Smooth muscle cell of bladder (primary cell): ENCODE results near the gene METRN. TPM values are rescaled to one million over a fixed set of nuclear protein-coding genes. Genes with fewer than 3 reads are reported as not detected.

Experiments used
- total RNA-seq: library from RNA; depleted of rRNA; stranded (reverse); fragments of >200 nt; gene quantifications from 2 replicates; pipeline ENCODE4 v1.2.3, GENCODE V29; 2014

METRN gene
- 71.1 and 88.5 TPM in 2 replicates for total RNA-seq

DNA sequence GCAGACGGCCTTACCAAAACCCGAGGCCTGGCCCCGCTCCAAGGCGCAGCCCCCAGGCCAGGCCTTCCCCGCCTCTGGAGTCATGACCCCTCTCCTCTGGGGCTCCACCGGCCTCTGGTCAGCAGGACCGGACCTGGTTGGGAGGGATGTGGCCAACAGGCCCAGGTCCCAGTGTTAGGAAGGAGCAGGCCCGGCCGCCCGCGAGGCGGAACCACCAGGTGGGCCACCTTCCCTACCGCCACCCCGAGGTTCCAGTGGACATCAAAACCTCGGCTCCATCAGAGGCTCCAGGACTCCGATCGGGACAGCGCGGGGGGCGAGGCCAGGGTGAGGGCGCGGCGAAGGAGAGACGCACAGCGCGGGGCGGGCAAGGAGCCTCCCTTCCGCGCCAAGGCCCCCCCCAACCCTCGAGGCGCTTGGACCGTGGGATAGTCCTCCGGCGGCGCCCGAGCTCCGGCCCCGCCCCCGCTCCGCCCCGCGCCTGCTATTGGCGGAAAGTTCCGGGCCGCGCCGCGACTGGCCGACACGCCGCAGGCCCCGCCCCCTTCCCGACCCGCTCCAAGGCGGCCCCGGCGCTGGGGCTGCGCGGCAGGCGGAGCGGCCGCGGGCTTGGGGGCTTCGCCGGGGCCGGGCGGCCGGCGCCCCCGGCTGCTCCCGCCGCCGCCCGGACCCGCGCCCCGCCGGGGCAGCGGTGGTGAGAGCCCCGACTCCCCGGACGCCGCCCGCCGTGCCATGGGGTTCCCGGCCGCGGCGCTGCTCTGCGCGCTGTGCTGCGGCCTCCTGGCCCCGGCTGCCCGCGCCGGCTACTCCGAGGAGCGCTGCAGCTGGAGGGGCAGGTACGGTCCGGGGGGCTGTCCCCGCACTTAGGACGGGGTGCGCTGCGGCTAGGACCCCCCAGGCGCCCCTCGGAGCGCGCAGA, at the start of gene METRN:
METRN (plus strand) TSS at position 561 of the 919 bp plus-strand sequence; CDS start at position 733, 172 bp downstream.

DNA sequence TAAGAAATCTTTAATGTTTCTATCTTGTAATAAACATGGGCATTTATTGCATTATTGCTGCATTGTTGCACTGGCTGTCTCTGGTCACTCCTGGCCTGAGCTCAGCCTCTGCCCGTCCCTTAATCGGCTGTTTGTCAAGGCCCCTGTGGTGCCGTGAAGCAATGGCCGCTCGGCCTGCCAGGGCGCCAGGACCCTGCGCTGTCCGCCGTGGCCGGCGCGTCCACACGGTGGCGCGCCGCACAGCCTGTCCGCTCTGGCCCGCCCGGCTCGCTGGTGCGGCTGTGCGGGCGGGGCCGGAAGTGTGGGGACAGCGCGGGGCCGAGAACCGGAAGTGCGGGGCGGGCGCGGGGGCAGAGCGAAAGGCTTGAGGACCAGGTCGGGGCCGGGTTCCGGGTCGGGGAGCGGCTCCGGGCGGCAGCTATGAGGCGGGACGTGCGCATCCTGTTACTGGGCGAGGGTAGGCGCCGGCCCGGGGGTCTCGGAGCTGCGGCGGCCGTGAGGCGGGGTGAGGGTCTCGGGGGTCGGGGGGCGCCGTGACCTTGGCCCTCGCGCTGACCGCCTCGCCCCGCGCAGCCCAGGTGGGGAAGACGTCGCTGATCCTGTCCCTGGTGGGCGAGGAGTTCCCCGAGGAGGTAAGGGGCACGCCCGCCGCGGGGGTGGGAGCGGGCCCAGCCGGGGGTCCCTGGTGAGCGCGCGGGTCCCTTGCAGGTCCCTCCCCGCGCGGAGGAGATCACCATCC, 47.0 kb upstream of the METRN start, which contains the start of gene RHOT2:
RHOT2 (plus strand) TSS at position 353 of the 739 bp plus-strand sequence; CDS start at position 421, 68 bp downstream.

DNA sequence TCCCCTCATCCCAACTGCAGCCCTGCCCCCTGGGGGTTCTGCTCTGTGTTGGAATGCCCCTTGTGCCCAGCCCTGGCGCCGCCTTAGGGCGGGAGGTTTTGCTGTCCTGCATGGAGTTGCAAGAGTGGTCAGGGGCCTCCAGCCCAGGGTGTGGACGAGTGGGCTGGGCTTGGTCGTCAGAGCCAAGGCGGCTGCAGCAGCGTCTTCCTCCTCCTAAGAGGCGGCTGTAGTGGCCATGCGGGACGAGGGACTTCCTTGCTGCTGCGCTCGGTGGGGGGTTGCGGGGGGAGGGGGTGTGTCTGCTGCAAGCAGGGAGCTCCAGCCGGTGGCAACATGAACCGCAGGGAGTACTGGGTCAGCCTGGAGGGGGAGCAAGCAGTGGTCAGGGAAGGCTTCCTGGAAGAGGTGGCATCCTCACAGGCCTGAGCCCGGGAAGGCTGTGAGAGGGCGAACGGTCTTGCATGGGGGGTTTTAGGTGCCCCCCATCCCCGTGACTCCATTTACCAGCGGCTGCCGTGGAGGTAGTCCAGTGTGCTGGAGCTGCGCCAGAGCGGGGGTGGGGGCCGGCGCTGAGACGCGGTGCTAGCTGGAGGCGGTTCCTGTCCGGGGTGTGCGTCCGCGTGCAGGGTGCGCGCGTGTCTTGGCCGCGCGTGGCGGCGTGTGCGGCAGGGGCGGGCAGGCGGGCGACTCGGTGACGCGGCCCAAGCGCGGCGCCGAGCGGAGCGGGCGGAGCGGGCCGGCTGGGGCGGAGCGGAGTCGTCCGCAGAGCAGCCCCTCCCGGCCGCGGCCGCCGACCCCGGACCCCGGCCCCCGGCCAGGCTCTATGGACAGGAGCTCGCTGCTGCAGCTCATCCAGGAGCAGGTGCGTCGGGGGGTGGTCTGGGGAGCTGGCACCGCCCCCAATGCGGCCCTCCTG, 39.7 kb upstream of the METRN start, which contains the start of gene RHBDL1:
RHBDL1 (plus strand) TSS at position 704 of the 916 bp plus-strand sequence; CDS start at position 824, 120 bp downstream.

DNA sequence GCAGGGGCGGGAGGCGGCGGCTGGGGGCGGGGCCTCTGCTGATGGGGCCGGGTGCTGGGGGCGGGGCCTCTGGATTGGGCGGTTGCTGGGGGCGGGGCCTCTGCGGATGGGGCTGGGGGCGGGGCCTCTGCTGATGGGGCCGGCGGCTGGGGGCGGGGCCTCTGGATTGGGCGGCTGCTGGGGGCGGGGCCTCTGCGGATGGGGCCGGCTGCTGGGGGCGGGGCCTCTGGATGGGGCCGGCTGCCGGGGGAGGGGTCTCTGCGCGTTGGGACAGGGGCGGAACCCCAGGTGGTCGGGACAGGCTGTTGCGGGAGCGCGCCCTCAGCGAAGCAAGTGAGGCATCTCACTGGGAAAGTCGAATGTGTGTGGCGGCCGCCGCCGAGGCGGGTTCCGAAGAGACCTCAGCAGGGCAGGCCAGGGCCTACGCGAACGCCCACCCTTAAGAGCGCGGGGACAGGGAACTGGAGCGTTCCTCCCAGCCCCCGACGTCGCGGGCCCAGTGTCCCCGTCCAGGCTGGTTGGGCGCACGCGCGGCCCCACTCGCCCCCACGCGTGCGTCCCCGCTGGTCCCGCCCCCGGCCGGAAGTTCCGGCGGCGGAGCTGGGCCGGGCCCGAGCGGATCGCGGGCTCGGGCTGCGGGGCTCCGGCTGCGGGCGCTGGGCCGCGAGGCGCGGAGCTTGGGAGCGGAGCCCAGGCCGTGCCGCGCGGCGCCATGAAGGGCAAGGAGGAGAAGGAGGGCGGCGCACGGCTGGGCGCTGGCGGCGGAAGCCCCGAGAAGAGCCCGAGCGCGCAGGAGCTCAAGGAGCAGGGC, 34.9 kb upstream of the METRN start, which contains the start of gene STUB1:
STUB1 (plus strand) TSS at position 597 of the 811 bp plus-strand sequence; CDS start at position 713, 116 bp downstream.

DNA sequence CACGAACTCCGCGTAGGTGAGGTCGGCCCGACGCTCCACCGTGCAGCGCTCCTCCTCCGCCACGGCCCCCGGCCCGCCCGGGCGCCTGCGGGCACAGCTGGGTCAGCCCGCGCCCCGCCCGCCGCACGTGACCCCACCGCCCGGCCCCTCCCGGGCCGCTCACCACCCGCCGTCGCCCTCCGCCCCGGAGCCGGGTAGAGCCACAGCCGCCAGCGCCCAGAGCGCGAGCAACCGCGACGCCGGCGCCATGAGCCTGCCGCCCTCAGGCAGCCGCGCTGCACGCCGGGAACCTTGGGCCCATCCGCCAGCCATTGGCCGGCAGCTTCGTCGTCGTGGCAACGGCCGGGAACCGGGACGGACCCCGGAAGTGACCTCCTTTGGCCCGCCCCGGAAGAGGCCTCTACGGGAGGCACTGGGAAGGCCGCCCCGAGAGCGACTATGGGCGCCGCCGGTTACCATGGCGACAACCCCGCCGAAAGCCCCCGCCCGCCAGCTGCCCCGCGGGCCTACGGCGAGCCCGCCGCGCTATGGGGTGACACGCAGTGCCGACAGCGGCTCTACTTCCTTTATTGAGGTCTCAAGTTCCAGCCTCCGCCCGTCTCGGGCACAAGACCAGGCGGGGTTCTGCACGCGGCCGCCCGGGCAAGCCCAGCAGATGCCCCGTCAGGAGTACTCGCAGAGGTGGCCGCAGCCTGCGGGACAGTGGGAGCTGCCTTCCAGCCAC, 30.7 kb upstream of the METRN start, which contains the start of gene JMJD8:
JMJD8 (minus strand) TSS at position 264 of the 724 bp plus-strand sequence; CDS start at position 249, 15 bp downstream.

DNA sequence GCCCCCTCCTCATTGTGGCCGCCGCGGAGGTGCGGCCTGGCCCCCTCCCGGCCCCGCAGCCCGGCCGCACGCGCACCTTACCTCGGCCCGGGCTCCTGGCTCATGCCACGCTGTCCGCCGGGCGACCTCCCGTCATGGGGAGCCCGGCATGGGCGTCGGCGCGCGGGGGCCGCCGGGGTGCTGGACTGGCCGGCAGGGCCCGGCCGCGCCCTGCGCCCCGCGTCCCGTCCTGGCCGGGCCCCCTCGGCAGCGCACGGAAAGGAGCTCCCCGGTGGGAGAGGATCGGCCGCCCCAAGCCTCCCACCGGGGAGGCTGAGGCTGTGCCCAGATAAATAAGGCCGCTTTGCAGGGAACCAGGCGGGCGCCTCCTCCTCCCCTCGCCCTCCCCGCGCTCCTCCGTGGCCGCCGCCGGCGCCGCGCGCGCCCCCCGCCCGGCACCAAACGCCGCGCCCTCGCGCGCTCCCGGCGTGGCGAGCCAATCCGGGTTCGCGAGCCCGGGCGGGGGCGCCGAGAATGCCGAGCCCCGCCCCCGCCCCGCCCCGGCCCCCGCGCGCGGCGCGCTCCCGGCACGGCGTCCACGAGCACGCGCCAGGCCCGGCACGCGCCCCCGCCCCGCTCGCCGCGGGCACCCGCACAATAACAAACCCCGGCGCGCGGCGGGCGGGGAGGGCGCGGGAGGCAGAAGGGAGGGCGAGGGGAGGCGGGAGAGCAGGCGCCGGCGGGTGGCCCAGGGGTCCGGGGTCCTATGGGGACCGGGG, 9.3 kb upstream of the METRN start, which contains the start of gene FBXL16:
FBXL16 (minus strand) TSS at position 371 of the 758 bp plus-strand sequence. CDS start 8,396 bp downstream, outside the sequence.

DNA sequence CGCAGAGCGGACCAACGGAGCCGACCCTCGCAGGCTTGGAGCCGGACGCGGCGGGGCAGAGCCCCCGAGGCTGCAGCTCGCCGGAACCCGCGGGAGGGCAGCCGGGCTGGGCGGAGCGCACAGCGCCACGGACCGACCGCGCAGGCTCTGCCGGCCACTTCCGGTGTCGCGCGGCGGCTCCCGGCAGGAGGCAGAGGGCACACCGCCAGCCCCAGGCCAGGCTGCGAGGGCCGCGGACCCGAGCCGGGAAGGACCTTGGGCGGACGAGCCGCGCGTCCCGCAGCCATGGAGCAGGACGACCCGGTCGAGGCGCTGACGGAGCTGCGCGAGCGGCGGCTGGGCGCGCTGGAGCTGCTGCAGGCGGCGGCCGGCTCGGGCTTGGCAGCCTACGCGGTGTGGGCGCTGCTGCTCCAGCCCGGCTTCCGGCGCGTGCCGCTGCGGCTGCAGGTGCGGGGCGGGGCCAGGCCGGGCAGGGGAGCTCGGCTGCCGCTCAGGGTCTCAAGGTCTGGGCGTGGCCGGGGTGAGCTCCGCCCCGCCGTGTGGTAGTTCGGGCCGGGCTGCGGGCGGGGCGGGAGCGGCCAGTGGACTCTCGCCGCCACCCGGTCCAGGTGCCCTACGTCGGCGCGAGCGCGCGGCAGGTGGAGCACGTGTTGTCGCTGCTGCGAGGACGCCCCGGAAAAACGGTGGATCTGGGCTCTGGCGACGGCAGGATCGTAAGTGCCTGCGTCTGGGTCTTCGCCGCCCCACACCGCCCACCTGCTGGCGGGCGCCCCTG, 6.3 kb downstream of the METRN start, which contains the start of gene ANTKMT:
ANTKMT (plus strand) TSS at position 157 of the 775 bp plus-strand sequence; CDS start at position 286, 129 bp downstream.

DNA sequence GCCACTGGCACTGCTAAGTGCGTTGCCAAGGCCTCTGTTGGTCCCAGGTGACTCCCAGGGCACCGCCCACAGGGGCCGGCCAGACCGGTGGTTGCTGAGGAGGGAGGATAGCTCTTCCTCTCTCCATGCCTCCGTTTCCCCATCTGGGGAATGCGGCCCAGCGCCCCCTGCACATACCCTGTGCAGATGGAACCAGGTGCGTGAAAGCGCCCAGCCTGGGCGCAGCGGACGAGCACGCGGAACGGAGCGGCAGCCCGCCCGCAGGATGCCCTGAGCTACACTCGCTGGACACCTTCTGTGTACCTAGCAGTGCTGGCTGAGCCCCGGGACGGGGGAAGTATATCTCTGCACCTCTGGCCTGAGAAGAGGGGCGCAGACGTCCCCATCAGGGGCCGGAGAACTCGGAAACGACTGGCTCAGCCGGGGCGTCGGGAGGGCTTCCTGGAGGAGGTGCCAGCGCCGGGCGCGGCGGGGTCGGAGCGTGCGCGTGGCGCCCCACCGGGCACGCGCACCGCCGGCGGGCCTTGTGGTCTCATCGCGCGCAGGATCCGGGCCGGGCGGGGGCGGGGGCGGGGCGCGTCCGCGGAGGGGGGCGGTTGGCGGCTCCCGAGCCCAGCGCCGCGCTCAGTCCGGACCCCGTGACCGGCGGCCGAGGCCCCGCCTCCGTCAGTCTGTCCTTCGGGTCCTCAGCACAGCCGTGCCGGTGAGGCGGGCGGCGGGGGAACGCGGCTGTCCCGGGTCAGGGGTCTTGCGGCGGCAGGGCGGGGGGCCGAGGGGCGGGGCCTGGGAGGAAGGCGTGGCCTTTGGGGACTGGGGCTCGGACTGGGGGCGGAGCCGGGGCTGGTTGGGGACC, 11.7 kb downstream of the METRN start, which contains the start of the genes CCDC78 and HAGHL:
CCDC78 (minus strand) TSS at position 6 of the 853 bp plus-strand sequence. CDS start 76 bp downstream, outside the sequence.
HAGHL (plus strand) TSS at position 669 of the 853 bp plus-strand sequence. CDS start 404 bp downstream, outside the sequence.

DNA sequence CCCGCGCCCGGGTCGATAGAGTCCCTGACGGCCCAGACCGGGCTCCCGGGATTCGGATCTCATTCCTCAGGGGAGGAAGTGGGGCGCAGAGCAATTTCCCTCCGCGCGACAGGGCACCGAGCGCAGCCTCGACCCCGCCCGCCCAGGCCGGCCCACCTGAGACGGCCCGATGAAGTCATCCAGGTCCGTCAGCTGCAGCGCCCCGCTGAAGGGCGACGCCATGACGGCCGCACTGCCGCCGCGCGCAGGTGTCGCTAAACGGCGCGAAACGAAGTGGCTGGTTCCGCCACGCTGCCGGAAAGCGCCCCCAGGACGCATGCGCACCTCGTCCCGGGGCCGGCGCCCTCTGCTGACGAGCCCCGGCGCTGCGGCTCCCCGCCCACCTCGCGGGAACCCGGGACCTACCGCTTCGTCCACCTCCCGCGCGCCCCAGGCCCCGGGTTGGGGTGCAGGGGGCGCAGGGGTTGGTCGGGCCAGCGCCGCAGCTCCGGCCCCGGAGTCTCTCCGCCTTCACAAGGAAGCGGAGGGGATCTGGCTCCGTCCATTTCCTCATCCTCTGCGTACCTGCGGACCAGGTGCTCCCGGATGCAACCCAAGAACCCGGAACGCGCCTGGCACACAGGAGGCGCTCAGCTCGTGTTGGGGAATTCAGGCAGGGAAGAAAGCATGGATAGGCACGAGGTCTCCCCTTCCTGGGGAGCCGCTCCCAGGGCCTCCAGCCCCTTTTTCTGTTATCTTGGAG, 26.0 kb downstream of the METRN start, which contains the start of gene CIAO3:
CIAO3 (minus strand) TSS at position 234 of the 742 bp plus-strand sequence; CDS start at position 222, 12 bp downstream.

DNA sequence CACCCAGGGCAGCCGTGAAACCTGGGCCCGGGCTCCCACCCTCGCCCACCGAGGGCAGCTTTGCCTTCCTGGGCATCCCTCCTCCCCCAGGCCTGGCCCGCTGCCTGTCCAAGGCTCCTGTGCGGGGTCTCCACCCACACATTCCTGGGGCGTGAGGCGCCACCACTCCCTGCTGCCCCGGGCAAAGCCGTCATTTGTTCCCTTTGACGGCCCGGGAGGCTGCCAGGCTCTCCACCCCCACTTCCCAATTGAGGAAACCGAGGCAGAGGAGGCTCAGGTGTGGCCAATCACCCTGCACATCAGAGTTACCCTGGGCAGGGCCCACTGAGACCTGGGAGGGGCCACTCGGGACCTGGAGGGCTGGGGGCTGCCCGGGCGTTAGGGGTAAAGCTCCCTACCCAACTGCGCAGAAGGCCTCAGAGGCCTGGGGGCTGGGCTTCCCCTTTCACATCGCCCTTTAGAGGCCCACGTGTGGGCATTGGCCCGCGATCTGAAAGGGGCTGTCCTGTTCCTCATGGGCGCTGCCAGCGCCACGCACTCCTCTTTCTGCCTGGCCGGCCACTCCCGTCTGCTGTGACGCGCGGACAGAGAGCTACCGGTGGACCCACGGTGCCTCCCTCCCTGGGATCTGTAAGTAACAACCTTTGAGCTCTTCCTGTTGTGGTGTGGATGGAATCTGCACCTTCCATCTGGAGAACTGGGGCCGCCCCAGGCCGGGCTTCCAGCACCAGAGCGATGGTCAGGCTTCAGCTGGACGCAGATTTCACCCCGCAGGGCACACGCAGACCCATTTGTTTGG, 45.8 kb downstream of the METRN start, which contains the start of gene MSLN:
MSLN (plus strand) TSS at position 190 of the 799 bp plus-strand sequence. CDS start 1,947 bp downstream, outside the sequence.

Other genes with a start within 250 kb of the METRN start
- 10.5 and 16.8 TPM in 2 replicates for gene CAPN15, start 187.4 kb upstream of the METRN start, total RNA-seq
- gene PRR35, start 154.7 kb upstream of the METRN start, total RNA-seq = not detected in 2 replicates
- gene NHLRC4, start 148.1 kb upstream of the METRN start, total RNA-seq = 1.3 and 1.4 TPM in 2 replicates
- gene PIGQ, start 145.2 kb upstream of the METRN start, total RNA-seq = 14.8 and 21.6 TPM in 2 replicates
- 7.8 and 10.5 TPM in 2 replicates for gene RAB40C, start 125.1 kb upstream of the METRN start, total RNA-seq
- gene WFIKKN1, start 84.1 kb upstream of the METRN start, total RNA-seq = 0.14 and 0.18 TPM in 2 replicates
- gene METTL26, start 78.8 kb upstream of the METRN start, total RNA-seq = 75.1 and 95.4 TPM in 2 replicates
- gene MCRIP2, start 73.3 kb upstream of the METRN start, total RNA-seq = 15.2 and 23.0 TPM in 2 replicates
- gene WDR90, start 65.8 kb upstream of the METRN start, total RNA-seq = 4.6 and 8.7 TPM in 2 replicates
- 28.9 and 30.6 TPM in 2 replicates for gene RHOT2, start 47.0 kb upstream of the METRN start, total RNA-seq
- 2.7 and 3.7 TPM in 2 replicates for gene RHBDL1, start 39.4 kb upstream of the METRN start, total RNA-seq
- gene STUB1, start 34.7 kb upstream of the METRN start, total RNA-seq = 143 and 151 TPM in 2 replicates
- gene JMJD8, start 30.8 kb upstream of the METRN start, total RNA-seq = 28.0 and 31.2 TPM in 2 replicates
- gene WDR24, start 24.7 kb upstream of the METRN start, total RNA-seq = 2.3 and 4.3 TPM in 2 replicates
- not detected in 2 replicates for gene FBXL16, start 9.3 kb upstream of the METRN start, total RNA-seq
- gene ANTKMT, start 6.0 kb downstream of the METRN start, total RNA-seq = 23.8 and 25.4 TPM in 2 replicates
- 1.1 and 1.7 TPM in 2 replicates for gene CCDC78, start 11.3 kb downstream of the METRN start, total RNA-seq
- gene HAGHL, start 12.0 kb downstream of the METRN start, total RNA-seq = 12.7 and 15.4 TPM in 2 replicates
- gene CIAO3, start 25.9 kb downstream of the METRN start, total RNA-seq = 29.3 and 32.7 TPM in 2 replicates
- not detected in 2 replicates for gene MSLN, start 45.6 kb downstream of the METRN start, total RNA-seq
- gene RPUSD1, start 73.3 kb downstream of the METRN start, total RNA-seq = 12.8 and 17.9 TPM in 2 replicates
- 1.4 and 2.3 TPM in 2 replicates for gene CHTF18, start 73.5 kb downstream of the METRN start, total RNA-seq
- not detected in 2 replicates for gene GNG13, start 85.6 kb downstream of the METRN start, total RNA-seq